Smooth muscle cell (in vitro differentiated cells): ENCODE measurements around the gene NT5M. TPM values are rescaled to one million over a fixed set of nuclear protein-coding genes. Genes with fewer than 3 reads are reported as not detected.

ENCODE experiments used
- DNase-seq: peaks from one replicate; lab custom pipeline; 2025; ENCODE audit not compliant: unreplicated experiment; lab: John Stamatoyannopoulos, UW
- H2AFZ ChIP-seq: fragments of 200-600 bp; sonication (generic); 2 replicates; pipeline ENCODE4 v1.6.0; 2016; ENCODE audit warnings: antibody characterized with exemption, low read depth, mild to moderate bottlenecking
- H3F3A ChIP-seq: fragments of 200-600 bp; sonication (generic); 2 replicates; pipeline ENCODE4 v1.6.0; 2017; ENCODE audit warnings: antibody characterized with exemption, low read depth
- H3K27ac ChIP-seq: fragments of 200-600 bp; sonication (generic); 2 replicates; pipeline ENCODE4 v1.5.1; 2016; ENCODE audit warnings: low read depth, mild to moderate bottlenecking
- H3K27me3 ChIP-seq: fragments of 200-600 bp; sonication (generic); 2 replicates; pipeline ENCODE4 v1.6.1; 2016; ENCODE audit warnings: low read depth, mild to moderate bottlenecking
- H3K36me3 ChIP-seq: fragments of 200-600 bp; sonication (generic); 2 replicates; pipeline ENCODE4 v1.5.1; 2016; ENCODE audit warnings: low read depth
- H3K4me1 ChIP-seq: fragments of 200-600 bp; sonication (generic); 2 replicates; pipeline ENCODE4 v1.5.1; 2016; ENCODE audit warnings: low read depth
- H3K4me2 ChIP-seq: fragments of 200-600 bp; sonication (generic); 2 replicates; pipeline ENCODE4 v1.6.0; 2016; ENCODE audit warnings: mild to moderate bottlenecking
- H3K4me3 ChIP-seq: fragments of 200-600 bp; sonication (generic); 2 replicates; pipeline ENCODE4 v1.5.1; 2016; ENCODE audit warnings: mild to moderate bottlenecking
- H3K79me2 ChIP-seq: fragments of 200-600 bp; sonication (generic); 2 replicates; pipeline ENCODE4 v1.6.0; 2016; ENCODE audit warnings: low read depth, mild to moderate bottlenecking
- H3K9ac ChIP-seq: fragments of 200-600 bp; sonication (generic); 2 replicates; pipeline ENCODE4 v1.6.0; 2016; ENCODE audit warnings: low read depth
- H3K9me3 ChIP-seq: fragments of 200-600 bp; sonication (generic); replicated peaks from 2 replicates; pipeline ENCODE4 v1.5.1; 2016; ENCODE audit warnings: low read depth
- H4K20me1 ChIP-seq: fragments of 200-600 bp; sonication (generic); 2 replicates; pipeline ENCODE4 v1.6.0; 2016; ENCODE audit warnings: low read depth
- CTCF ChIP-seq: fragments of 200-600 bp; sonication (generic); IDR thresholded peaks from 2 replicates; pipeline ENCODE4 v1.5.1; 2017; ENCODE audit warnings: borderline replicate concordance, mild to moderate bottlenecking, antibody characterized with exemption; ENCODE audit not compliant: insufficient read depth, poor library complexity, severe bottlenecking
- WGBS: methylation state at CpG from one replicate; pipeline ENCODE4 v1.1.7; 2016; ENCODE audit warnings: low lambda C conversion rate; 5-methylcytosine and 5-hydroxymethylcytosine counted together
- polyA plus RNA-seq: library from polyadenylated mRNA; unstranded; fragments of >200 nt; fragmentation: Nextera tagmentation; extraction: Ambion mirVana; gene quantifications from 2 replicates; pipeline ENCODE4 v1.2.1, GENCODE V29; 2016
- total RNA-seq: library from RNA; depleted of rRNA; stranded (reverse); fragments of >200 nt; gene quantifications from 2 replicates; pipeline ENCODE4 v1.2.3, GENCODE V29; 2014

NT5M gene
- total and polyA plus RNA-seq, 2 experiments from 2014 or later, result 2.5 to 6.1 TPM

DNA sequence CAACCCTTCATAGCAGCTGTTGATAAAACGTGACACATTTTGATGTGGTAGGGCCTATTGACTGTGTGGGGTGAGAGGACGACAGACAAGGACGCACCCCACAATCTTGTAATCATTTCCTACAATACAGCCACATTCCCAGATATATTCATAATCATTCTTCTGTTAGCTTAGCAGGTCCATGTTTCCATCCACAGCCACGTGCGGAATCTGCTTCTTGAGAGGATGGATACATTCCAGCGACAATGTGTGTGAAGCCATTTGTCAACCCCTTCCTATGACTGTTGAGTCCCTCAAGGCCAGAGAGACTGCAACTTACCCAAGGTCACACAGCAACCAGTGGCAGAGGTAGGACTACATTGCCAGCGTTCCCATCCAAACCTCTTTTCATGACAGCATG, 13.5 kb upstream of the NT5M start:
- Histone ChIP-seq H3K4me3 (no peak overlapping the region), H3K27ac (no peak overlapping the region), H3K4me2 (no peak overlapping the region), H3K9me3 (no peaks in the 10 kb centered on the region), H3K4me1 (no peaks in the 10 kb centered on the region), H3K27me3 (no peaks in the 10 kb centered on the region), H4K20me1 (no peaks in the 10 kb centered on the region), H3K79me2 (no peaks in the 10 kb centered on the region), H3K9ac (no peak overlapping the region), H3F3A (no peaks in the 10 kb centered on the region), H3K36me3 (no peaks in the 10 kb centered on the region), H2AFZ (no peak overlapping the region)
- 88% methylated on average over 7 of the region's 7 CpGs for WGBS
- DNase-seq, result no peak
- no peak for TF ChIP-seq CTCF

GRCh38 chr17:17295141-17295540, 8.0 kb upstream of the NT5M start:
- Histone ChIP-seq H2AFZ (no peak overlapping the region), H3K4me2 (no peak overlapping the region), H4K20me1 (no peaks in the 10 kb centered on the region), H3K4me3 (no peak overlapping the region), H3K79me2 (no peaks in the 10 kb centered on the region), H3F3A (no peaks in the 10 kb centered on the region), H3K36me3 (no peaks in the 10 kb centered on the region), H3K9me3 (no peaks in the 10 kb centered on the region), H3K9ac (no peak overlapping the region), H3K27me3 (no peaks in the 10 kb centered on the region), H3K27ac (no peak overlapping the region), H3K4me1 (no peaks in the 10 kb centered on the region)
- TF ChIP-seq CTCF, result no peak
- WGBS, result 96% methylated on average over 4 of the region's 4 CpGs
- DNase-seq, result no peak

- DNase-seq, result no peak
- 98% methylated on average over 3 of the region's 3 CpGs for WGBS
Measured at GRCh38 chr17:17297217-17297616, 6.0 kb upstream of the NT5M start.

More at GRCh38 chr17:17297217-17297616, 6.0 kb upstream of the NT5M start:
- Histone ChIP-seq H3K79me2 (no peaks in the 10 kb centered on the region), H4K20me1 (no peaks in the 10 kb centered on the region), H3K36me3 (no peaks in the 10 kb centered on the region), H3K27ac (peak overlapping the region; percentile 41), H3K27me3 (no peaks in the 10 kb centered on the region), H3K9me3 (no peaks in the 10 kb centered on the region), H3K4me1 (no peaks in the 10 kb centered on the region), H3F3A (no peaks in the 10 kb centered on the region), H3K4me2 (no peak overlapping the region), H3K9ac (no peak overlapping the region), H2AFZ (no peak overlapping the region), H3K4me3 (no peak overlapping the region)
- TF ChIP-seq CTCF, result no peak
